Liver (tissue), 9 donors: ENCODE results near the gene TRH. TPM values are rescaled to one million over a fixed set of nuclear protein-coding genes. Genes with fewer than 3 reads are reported as not detected.

Experiments
- DNase-seq: peaks from one replicate; pipeline ENCODE4 v3.0.0-alpha.2; 2017; ENCODE audit warnings: low spot score
- H3K27ac ChIP-seq, 2 donors: one replicate each; pipeline ENCODE4 v1.7.0; 2013; ENCODE audit warnings: inconsistent platforms in 2 of 2, low read length in 2 of 2, control low read depth in 1 of 2, low read depth in 1 of 2, mild to moderate bottlenecking in 1 of 2
- H3K27me3 ChIP-seq, 4 donors: one replicate each; pipeline versions ENCODE4 v1.6.1 to v1.7.0; 2013; ENCODE audit warnings: low read length in 3 of 4, inconsistent platforms in 1 of 4, mild to moderate bottlenecking in 1 of 4, moderate library complexity in 1 of 4; ENCODE audit not compliant: control insufficient read depth in 4 of 4, insufficient read depth in 4 of 4
- H3K36me3 ChIP-seq, 4 donors: one replicate each; pipeline versions ENCODE4 v1.6.1 to v1.7.0; 2013; ENCODE audit warnings: low read length in 3 of 4, mild to moderate bottlenecking in 3 of 4, low read depth in 1 of 4, moderate library complexity in 1 of 4; ENCODE audit not compliant: control insufficient read depth in 4 of 4, insufficient read depth in 3 of 4
- H3K4me1 ChIP-seq, 4 donors: one replicate each; pipeline versions ENCODE4 v1.6.1 to v1.7.0; 2013; ENCODE audit warnings: low read length in 3 of 4, mild to moderate bottlenecking in 3 of 4, moderate library complexity in 1 of 4; ENCODE audit not compliant: control insufficient read depth in 4 of 4, insufficient read depth in 4 of 4
- H3K4me3 ChIP-seq, 3 donors: one replicate each; pipeline versions ENCODE4 v1.6.1 to v1.7.0; 2013; ENCODE audit warnings: low read length in 3 of 3, control low read depth in 1 of 3, low read depth in 1 of 3, mild to moderate bottlenecking in 1 of 3
- H3K9ac ChIP-seq, 2 donors: one replicate each; pipeline ENCODE4 v1.7.0; 2013; ENCODE audit warnings: low read length in 2 of 2, mild to moderate bottlenecking in 2 of 2, moderate library complexity in 2 of 2, control low read depth in 1 of 2, low read depth in 1 of 2
- H3K9me3 ChIP-seq, 4 donors: one replicate each; pipeline versions ENCODE4 v1.6.1 to v1.7.0; 2013; ENCODE audit warnings: low read length in 3 of 4; ENCODE audit not compliant: control insufficient read depth in 4 of 4
- ATF3 ChIP-seq: IDR thresholded peaks from 2 replicates; pipeline ENCODE4 v1.6.1; 2016; ENCODE audit warnings: antibody characterized with exemption
- CTCF ChIP-seq: fragments of 150-350 bp; IDR thresholded peaks from 2 replicates; pipeline ENCODE4 v1.5.1; 2017; ENCODE audit warnings: improper control_type of control experiment, low read depth, low read length; ENCODE audit not compliant: missing input control
- EGR1 ChIP-seq, 2 donors: IDR thresholded peaks; 2 replicates each; pipeline ENCODE4 v1.6.1; 2016 to 2018; ENCODE audit warnings: antibody characterized with exemption in 2 of 2, low read depth in 2 of 2
- FOXA1 ChIP-seq: IDR thresholded peaks from 2 replicates; pipeline ENCODE4 v1.6.1; 2016; ENCODE audit warnings: antibody characterized with exemption
- GABPA ChIP-seq, 2 donors: IDR thresholded peaks in 1 of 2; conservative IDR thresholded peaks in 1 of 2; 2 replicates each; pipeline ENCODE4 v1.6.1; 2016; ENCODE audit warnings: antibody characterized with exemption in 2 of 2, mild to moderate bottlenecking in 1 of 2, moderate library complexity in 1 of 2
- HNF4A ChIP-seq, 2 donors: conservative IDR thresholded peaks; 2 replicates each; pipeline ENCODE4 v1.6.1; 2016; ENCODE audit warnings: antibody characterized with exemption in 2 of 2, mild to moderate bottlenecking in 2 of 2
- HNF4G ChIP-seq: IDR thresholded peaks from 2 replicates; pipeline ENCODE4 v1.6.1; 2016; ENCODE audit warnings: antibody characterized with exemption
- NR2F2 ChIP-seq: IDR thresholded peaks from 2 replicates; pipeline ENCODE4 v1.6.1; 2016; ENCODE audit warnings: antibody characterized with exemption
- RAD21 ChIP-seq, 2 donors: IDR thresholded peaks; 2 replicates each; pipeline ENCODE4 v1.6.1; 2016; ENCODE audit warnings: antibody characterized with exemption in 2 of 2, mild to moderate bottlenecking in 2 of 2
- REST ChIP-seq: IDR thresholded peaks from 2 replicates; pipeline ENCODE4 v1.6.1; 2016; ENCODE audit warnings: antibody characterized with exemption, mild to moderate bottlenecking
- RXRA ChIP-seq, 2 donors: IDR thresholded peaks; 2 replicates each; pipeline ENCODE4 v1.6.1; 2017 to 2018; ENCODE audit warnings: antibody characterized with exemption in 2 of 2, mild to moderate bottlenecking in 1 of 2
- YY1 ChIP-seq: IDR thresholded peaks from 2 replicates; pipeline ENCODE4 v1.6.1; 2016; ENCODE audit warnings: antibody characterized with exemption, mild to moderate bottlenecking
- ZBTB33 ChIP-seq: IDR thresholded peaks from 2 replicates; pipeline ENCODE4 v1.6.1; 2016; ENCODE audit warnings: antibody characterized with exemption
- WGBS: extraction: QIAGEN DNeasy Blood & Tissue Kit; methylation state at CpG from one replicate; pipeline ENCODE4 v1.1.7; 2013; 5-methylcytosine and 5-hydroxymethylcytosine counted together
- polyA plus RNA-seq, 2 donors: library from polyadenylated mRNA; stranded (reverse) in 1 of 2; unstranded in 1 of 2; fragments of 200-250 nt in 1 of 2; fragments of >200 nt in 1 of 2; fragmentation: Nextera tagmentation in 1 of 2; extraction: Ambion mirVana in 1 of 2; gene quantifications; one replicate each; pipeline versions ENCODE4 v1.2.1 to v1.2.3, GENCODE V29; 2013 to 2015
- total RNA-seq, 2 donors: library from RNA; depleted of rRNA; stranded (reverse); fragments of >200 nt; gene quantifications; one replicate each; pipeline ENCODE4 v1.2.3, GENCODE V29; 2014
- TF ChIP-seq, protein P1 (sequence below): IDR thresholded peaks from 2 replicates; pipeline ENCODE4 v1.6.1; 2016; ENCODE audit warnings: antibody characterized with exemption
- donor health status: healthy.
- donor health status: healthy.
- donor health status: healthy.
- donor health status: healthy.
- donor health status: healthy.

TRH gene
- total and polyA plus RNA-seq, 4 donors: 0.28 TPM; not detected in 3

DNA sequence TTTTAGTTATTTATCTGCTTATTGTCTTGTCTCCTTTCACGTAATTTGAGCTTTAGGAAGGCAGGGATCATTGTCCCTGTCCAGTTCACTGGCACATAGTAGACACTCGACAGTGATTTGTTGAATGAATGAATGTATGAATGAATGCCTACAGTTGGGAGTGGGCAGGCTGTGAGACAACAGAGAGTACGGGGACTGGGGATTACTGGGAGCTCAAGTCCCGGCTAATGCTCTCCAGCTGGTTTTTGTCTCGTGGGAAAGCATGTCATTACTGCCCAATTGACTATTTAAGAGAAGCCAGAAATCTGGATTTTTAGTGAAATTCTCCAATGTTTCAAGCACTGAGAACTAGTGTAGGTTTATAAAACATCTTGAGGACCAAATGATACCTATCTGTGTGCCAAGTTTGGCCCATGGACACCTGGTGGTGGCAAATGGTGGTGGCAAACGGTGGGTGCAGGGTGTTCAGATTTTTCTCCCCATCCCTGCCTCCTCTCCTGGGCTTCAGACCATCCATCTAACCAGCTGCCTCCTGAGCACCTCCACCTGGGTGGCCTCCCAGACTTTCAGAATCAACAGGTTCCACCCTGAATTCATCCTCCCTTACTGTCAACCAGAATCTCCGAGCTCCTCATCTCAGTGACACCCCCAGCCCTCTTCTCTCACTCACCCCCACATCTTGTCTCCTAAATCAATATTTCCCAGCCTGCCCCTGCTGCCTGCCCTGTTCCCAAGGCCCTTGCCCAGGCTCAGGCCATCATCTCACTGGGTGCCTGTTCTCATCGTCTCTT lies 36.2 kb upstream of the TRH start:
- no peak for DNase-seq
- WGBS: 92% methylated on average over 8 of the region's 8 CpGs
- Histone ChIP-seq H3K4me1 (peaks cover 0 to 6% (median 2%) of the 10 kb centered on the region in 4 donors), H3K9me3 (no peaks in the 10 kb centered on the region), H3K27ac (no peak overlapping the region), H3K4me3 (no peak overlapping the region), H3K36me3 (no peaks in the 10 kb centered on the region), H3K27me3 (no peaks in the 10 kb centered on the region), H3K9ac (no peak overlapping the region)
- no peak for TF ChIP-seq NR2F2
- TF ChIP-seq, protein P1, sequence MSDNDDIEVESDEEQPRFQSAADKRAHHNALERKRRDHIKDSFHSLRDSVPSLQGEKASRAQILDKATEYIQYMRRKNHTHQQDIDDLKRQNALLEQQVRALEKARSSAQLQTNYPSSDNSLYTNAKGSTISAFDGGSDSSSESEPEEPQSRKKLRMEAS: no peak
- TF ChIP-seq HNF4A (conservative IDR thresholded peaks at IDR 0.05): no peak
- TF ChIP-seq CTCF: no peak

GRCh38 chr3:129940086-129940485 lies 34.4 kb upstream of the TRH start:
- 94% methylated on average over 3 of the region's 3 CpGs for WGBS
- H3K27ac ChIP-seq: no peak overlapping the region
- no peaks in the 10 kb centered on the region for H3K36me3 ChIP-seq
- DNase-seq: no peak
- H3K9ac ChIP-seq: no peak overlapping the region
- H3K4me3 ChIP-seq: no peak overlapping the region
- no peaks in the 10 kb centered on the region for H3K4me1 ChIP-seq
- TF ChIP-seq HNF4G: no peak
- no peak for TF ChIP-seq HNF4A (conservative IDR thresholded peaks at IDR 0.05)
- no peak for TF ChIP-seq REST
- no peak for TF ChIP-seq EGR1 (IDR thresholded peaks at IDR 0.05; ENCODE audit: low read depth in 2 of 2)
- TF ChIP-seq FOXA1: no peak
- no peak for TF ChIP-seq CTCF
- TF ChIP-seq ZBTB33: no peak
- TF ChIP-seq RAD21 (IDR thresholded peaks at IDR 0.05): no peak
- no peak for TF ChIP-seq RXRA (IDR thresholded peaks at IDR 0.05)
- TF ChIP-seq ATF3: no peak
- TF ChIP-seq GABPA (IDR thresholded peaks at IDR 0.05 in 1 of 2, conservative IDR thresholded peaks at IDR 0.05 in 1 of 2): no peak
- no peak for TF ChIP-seq YY1
- H3K27me3 ChIP-seq: no peaks in the 10 kb centered on the region
- H3K9me3 ChIP-seq: no peaks in the 10 kb centered on the region
